HCT116 (cell line): ENCODE measurements around the gene FRS2. TPM values are rescaled to one million over a fixed set of nuclear protein-coding genes. Genes with fewer than 3 reads are reported as not detected.

Source experiments
- ATAC-seq: fragments of 200-7000 bp; cut with Tn5 transposase; 2 replicates; pipeline ENCODE4 v1.9.1; 2020; ENCODE audit warnings: mild to moderate bottlenecking, moderate library complexity
- BruUV-seq: library from RNA; stranded (reverse); fragments of 400-500 nt; replicated peaks from 2 replicates; lab custom pipeline; 2021; lab: Mats Ljungman, UMichigan
- CTCF ChIA-PET: fragments of 300-600 bp; sonication (Branson Sonifier 250); formaldehyde crosslinking; loops from one replicate; lab custom pipeline; 2021; ENCODE audit warnings: antibody characterized with exemption; lab: Charles Lee
- POLR2A ChIA-PET: fragments of 300-600, 350-600 bp; sonication (Branson Sonifier 250); formaldehyde crosslinking; loops from one replicate; lab custom pipeline; 2021; ENCODE audit warnings: antibody characterized with exemption; lab: Charles Lee
- RAD21 ChIA-PET, 2 experiments: fragments of 300-600 bp; sonication (Branson Sonifier 250); formaldehyde crosslinking; loops; one replicate each; lab custom pipeline; 2023; ENCODE audit warnings: low total read pairs in 2 of 2; ENCODE audit not compliant: uncharacterized antibody in 2 of 2, unreplicated experiment in 2 of 2, low non-redundant PET in 1 of 2; lab: Charles Lee
- DNase-seq: peaks from one replicate; pipeline ENCODE4 v3.0.0-alpha.2; 2010; ENCODE audit warnings: low read depth, low spot score
- H2AFZ ChIP-seq: fragments of 200-600 bp; shearing (Covaris generic), sonication (generic); 2 replicates; pipeline ENCODE4 v1.6.1; 2017; ENCODE audit warnings: low read depth, mixed run types, mixed read lengths, antibody characterized with exemption, low read length; ENCODE audit not compliant: poor library complexity, severe bottlenecking
- H3K27ac ChIP-seq: 2 replicates; pipeline ENCODE4 v1.5.1; 2012; ENCODE audit warnings: low read depth, low read length
- H3K27me3 ChIP-seq: fragments of 200-600 bp; sonication (generic); 2 replicates; pipeline ENCODE4 v1.6.1; 2016; ENCODE audit warnings: mixed run types, low read length, mixed read lengths; ENCODE audit not compliant: insufficient read depth
- H3K36me3 ChIP-seq, 2 experiments: fragments of 200-500 bp in 1 of 2; fragments of 200-600 bp in 1 of 2; sonication (Bioruptor generic) in 1 of 2; sonication (generic) in 1 of 2; 2 replicates each; pipeline versions ENCODE4 v1.5.1 to v1.6.1; 2014 to 2016; ENCODE audit warnings: low read length in 2 of 2, inconsistent platforms in 1 of 2, mixed read lengths in 1 of 2, mixed run types in 1 of 2; ENCODE audit not compliant: insufficient read depth in 2 of 2, control insufficient read depth in 1 of 2
- H3K4me1 ChIP-seq, 2 experiments: fragments of 200-600 bp in 1 of 2; sonication (generic) in 1 of 2; 2 replicates each; pipeline versions ENCODE4 v1.5.1 to v1.6.1; 2012 to 2017; ENCODE audit warnings: low read length in 2 of 2, inconsistent platforms in 1 of 2, mild to moderate bottlenecking in 1 of 2, mixed read lengths in 1 of 2, mixed run types in 1 of 2, moderate library complexity in 1 of 2; ENCODE audit not compliant: insufficient read depth in 2 of 2, control insufficient read depth in 1 of 2
- H3K4me2 ChIP-seq: fragments of 200-600 bp; sonication (generic); 2 replicates; pipeline ENCODE4 v1.6.1; 2017; ENCODE audit warnings: mixed run types, low read length, mixed read lengths
- H3K4me3 ChIP-seq, 2 experiments: fragments of 200-600 bp in 1 of 2; sonication (generic) in 1 of 2; replicated peaks in 1 of 2; 2 replicates each; pipeline ENCODE4 v1.5.1; 2011 to 2016; ENCODE audit warnings: low read length in 2 of 2, control low read depth in 1 of 2, low read depth in 1 of 2, mild to moderate bottlenecking in 1 of 2, mixed read lengths in 1 of 2, mixed run types in 1 of 2
- H3K79me2 ChIP-seq: fragments of 200-600 bp; sonication (generic); 2 replicates; pipeline ENCODE4 v1.6.1; 2017; ENCODE audit warnings: mild to moderate bottlenecking, mixed run types, low read length, moderate library complexity, mixed read lengths; ENCODE audit not compliant: insufficient read depth
- H3K9ac ChIP-seq: fragments of 200-600 bp; sonication (generic); 2 replicates; pipeline ENCODE4 v1.6.1; 2016; ENCODE audit warnings: low read length, mixed read lengths
- H3K9me2 ChIP-seq: fragments of 200-600 bp; sonication (generic), shearing (Covaris generic); 2 replicates; pipeline ENCODE4 v1.6.1; 2017; ENCODE audit warnings: mixed run types, mild to moderate bottlenecking, moderate library complexity; ENCODE audit not compliant: insufficient read depth
- H3K9me3 ChIP-seq, 2 experiments: fragments of 200-500 bp in 1 of 2; fragments of 200-600 bp in 1 of 2; sonication (Bioruptor generic) in 1 of 2; sonication (generic) in 1 of 2; 2 replicates each; pipeline ENCODE4 v1.6.1; 2014 to 2017; ENCODE audit warnings: low read length in 2 of 2, mixed read lengths in 2 of 2, inconsistent platforms in 1 of 2, low read depth in 1 of 2, mild to moderate bottlenecking in 1 of 2, mixed run types in 1 of 2, moderate library complexity in 1 of 2; ENCODE audit not compliant: control insufficient read depth in 1 of 2, insufficient read depth in 1 of 2
- H4K20me1 ChIP-seq: fragments of 200-600 bp; sonication (generic), shearing (Covaris generic); 2 replicates; pipeline ENCODE4 v1.6.1; 2017; ENCODE audit warnings: mixed run types, mild to moderate bottlenecking, moderate library complexity; ENCODE audit not compliant: insufficient read depth
- CBX3 ChIP-seq: IDR thresholded peaks from 2 replicates; pipeline ENCODE4 v1.6.1; 2012; ENCODE audit warnings: low read depth
- CEBPB ChIP-seq: IDR thresholded peaks from 2 replicates; pipeline ENCODE4 v1.6.1; 2012; ENCODE audit warnings: low read depth
- CTCF ChIP-seq, 3 experiments: fragments of 200-600 bp in 1 of 3; sonication (generic) in 1 of 3; IDR thresholded peaks in 2 of 3; conservative IDR thresholded peaks in 1 of 3; 2 replicates each; pipeline ENCODE4 v1.5.1; 2012 to 2017; ENCODE audit warnings: low read depth in 2 of 3, low read length in 2 of 3, antibody characterized with exemption in 1 of 3, borderline replicate concordance in 1 of 3, control low read depth in 1 of 3, mild to moderate bottlenecking in 1 of 3, mixed read lengths in 1 of 3, mixed run types in 1 of 3, moderate library complexity in 1 of 3; ENCODE audit not compliant: insufficient read depth in 1 of 3
- ELF1 ChIP-seq: IDR thresholded peaks from 2 replicates; pipeline ENCODE4 v1.6.1; 2012; ENCODE audit warnings: low read depth, borderline replicate concordance
- EZH2phosphoT487 ChIP-seq: fragments of 200-600 bp; IDR thresholded peaks from 2 replicates; pipeline ENCODE4 v1.6.1; 2018; ENCODE audit warnings: antibody characterized with exemption, borderline replicate concordance
- JUND ChIP-seq: IDR thresholded peaks from 2 replicates; pipeline ENCODE4 v1.6.1; 2012
- MAX ChIP-seq: IDR thresholded peaks from 2 replicates; pipeline ENCODE4 v1.6.1; 2012
- POLR2A ChIP-seq: IDR thresholded peaks from 2 replicates; pipeline ENCODE4 v1.7.0; 2011; ENCODE audit warnings: borderline replicate concordance; ENCODE audit not compliant: insufficient read depth, insufficient read length; ENCODE audit errors: extremely low read depth
- POLR2AphosphoS5 ChIP-seq: IDR thresholded peaks from 2 replicates; pipeline ENCODE4 v1.6.1; 2011; ENCODE audit warnings: mild to moderate bottlenecking, low read depth, low read length, moderate library complexity
- RAD21 ChIP-seq: IDR thresholded peaks from 2 replicates; pipeline ENCODE4 v1.6.1; 2012; ENCODE audit warnings: low read depth, mild to moderate bottlenecking
- REST ChIP-seq: IDR thresholded peaks from 2 replicates; pipeline ENCODE4 v1.6.1; 2012; ENCODE audit warnings: low read depth
- SIN3A ChIP-seq: IDR thresholded peaks from 2 replicates; pipeline ENCODE4 v1.6.1; 2012; ENCODE audit warnings: low read depth
- SRF ChIP-seq: IDR thresholded peaks from 2 replicates; pipeline ENCODE4 v1.6.1; 2012; ENCODE audit warnings: low read depth
- TCF7L2 ChIP-seq: IDR thresholded peaks from 2 replicates; pipeline ENCODE4 v1.7.0; 2011; ENCODE audit warnings: borderline replicate concordance, inconsistent platforms; ENCODE audit not compliant: insufficient read depth, insufficient read length; ENCODE audit errors: extremely low read depth
- YY1 ChIP-seq: IDR thresholded peaks from 2 replicates; pipeline ENCODE4 v1.6.1; 2011; ENCODE audit warnings: low read length, low read depth, moderate library complexity, mild to moderate bottlenecking; ENCODE audit not compliant: insufficient replicate concordance; ENCODE audit errors: extremely low read depth
- ZBTB33 ChIP-seq: IDR thresholded peaks from 2 replicates; pipeline ENCODE4 v1.6.1; 2011; ENCODE audit warnings: mild to moderate bottlenecking, low read length, moderate library complexity; ENCODE audit not compliant: insufficient replicate concordance; ENCODE audit errors: extremely low read depth
- intact Hi-C: fragments of 100-400 bp; cut with micrococcal nuclease; formaldehyde crosslinking; loops from 2 replicates; pipeline ENCODE4 v1.10.0; 2022
- total RNA-seq: library from RNA; stranded (reverse); gene quantifications from one replicate; pipeline ENCODE4 v1.2.1, GENCODE V29; 2021; ENCODE audit not compliant: unreplicated experiment

Gene FRS2
- total RNA-seq, 1 experiment from 2014 or later = 14.7 TPM

GRCh38 chr12:69514845-69515244, 44.7 kb downstream of the FRS2 start:
- DNase-seq (no peak), ATAC-seq (no peak)
- H3K4me1 ChIP-seq = no peaks in the 10 kb centered on the region
- no TSS peak for BruUV-seq
- H3K4me2 ChIP-seq = no peak overlapping the region
- TF ChIP-seq JUND (no peak), SRF (no peak), RAD21 (no peak), EZH2phosphoT487 (no peak), POLR2A (no peak), SIN3A (no peak), CBX3 (no peak), YY1 (no peak), ELF1 (no peak), MAX (no peak), CTCF (IDR thresholded peaks at IDR 0.05 in 2 of 3, conservative IDR thresholded peaks at IDR 0.05 in 1 of 3; ENCODE audit: borderline replicate concordance in 1 of 3, insufficient read depth in 1 of 3, low read depth in 2 of 3, low read length in 2 of 3) (no peak), REST (no peak), TCF7L2 (no peak), ZBTB33 (no peak), CEBPB (no peak), POLR2AphosphoS5 (no peak)
- no peaks in the 10 kb centered on the region for H3K9me3 ChIP-seq
- no peaks in the 10 kb centered on the region for H3K27me3 ChIP-seq
- ChIA-PET RAD21 (no interaction called here), CTCF (no interaction called here), POLR2A (no interaction called here)
- no peak overlapping the region for H3K4me3 ChIP-seq
- H4K20me1 ChIP-seq = 0 out of 2 replicates have a peak, but pooled peaks cover 7% of the 10 kb centered on the region
- H3K79me2 ChIP-seq = peaks cover 97% of the 10 kb centered on the region
- no peak overlapping the region for H2AFZ ChIP-seq
- no peaks in the 10 kb centered on the region for H3K9me2 ChIP-seq
- intact Hi-C loops = no loop called here
- H3K27ac ChIP-seq = no peak overlapping the region
- H3K9ac ChIP-seq = no peak overlapping the region
- 0 out of 4 replicates have a peak, but pooled peaks cover 0 to 3% of the 10 kb centered on the region in 2 experiments for H3K36me3 ChIP-seq
